ENCODE results near the gene KRT7.

DNA sequence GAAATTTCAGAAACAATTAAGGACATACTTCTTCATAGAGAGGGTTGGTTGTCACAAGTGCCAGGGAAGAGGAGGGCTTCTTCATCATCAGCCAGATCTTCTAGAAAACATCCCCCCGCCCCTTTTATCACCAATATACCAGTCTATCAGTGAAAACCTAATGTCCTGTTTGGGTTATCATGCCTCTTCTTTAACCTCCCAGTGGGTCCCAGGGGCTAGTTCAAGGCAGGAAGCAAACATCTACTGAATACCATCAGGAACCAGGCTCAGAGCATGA lies 28.1 kb downstream of the KRT7 start:
- TF ChIP-seq TAF1 (IDR thresholded peaks at IDR 0.05; ENCODE audit: low read depth, low read length) (no peak), POLR2AphosphoS5 (IDR thresholded peaks at IDR 0.05; ENCODE audit: low read depth, low read length) (no peak), POLR2A (IDR thresholded peaks at IDR 0.05; ENCODE audit: low read depth, low read length) (no peak), SPI1 (IDR thresholded peaks at IDR 0.05; ENCODE audit: low read depth, low read length) (no peak)
